GM12878 (cell line): ENCODE measurements around the gene GJA1. TPM values are rescaled to one million over a fixed set of nuclear protein-coding genes. Genes with fewer than 3 reads are reported as not detected.

Experiments used
- ATAC-seq: fragments of 200-7000 bp; cut with Tn5 transposase; 3 replicates; pipeline ENCODE4 v1.9.1; 2020; ENCODE audit warnings: mild to moderate bottlenecking, moderate library complexity
- BruUV-seq: library from RNA; stranded (reverse); fragments of 400-500 nt; replicated peaks from 2 replicates; lab custom pipeline; 2021; lab: Mats Ljungman, UMichigan
- CTCF ChIA-PET: fragments of 300-600 bp; sonication (Branson Sonifier 250); formaldehyde crosslinking; extraction: SDS; loops from one replicate; lab custom pipeline; 2021; ENCODE audit warnings: inconsistent platforms; lab: Yijun Ruan, JAX
- POLR2A ChIA-PET: fragments of 350-600 bp; formaldehyde crosslinking; extraction: SDS; loops from one replicate; lab custom pipeline; 2021; ENCODE audit warnings: inconsistent platforms; lab: Charles Lee
- RAD21 ChIA-PET: fragments of 300-600 bp; sonication (Branson Sonifier 250); formaldehyde crosslinking; loops from one replicate; lab custom pipeline; 2023; ENCODE audit warnings: antibody characterized with exemption; ENCODE audit not compliant: unreplicated experiment; lab: Charles Lee
- SMC1A ChIA-PET: fragments of 300-600 bp; sonication (Branson Sonifier 250); formaldehyde crosslinking; loops from one replicate; lab custom pipeline; 2023; ENCODE audit not compliant: unreplicated experiment, uncharacterized antibody; lab: Charles Lee
- DNase-seq: peaks from one replicate; pipeline ENCODE4 v3.0.0-alpha.2; 2011; ENCODE audit warnings: low read depth, low spot score
- FAIRE-seq: peaks from 3 replicates; lab custom pipeline; 2011; peaks lifted over from hg19 to GRCh38; lab: Jason Lieb, UNC
- H2AFZ ChIP-seq: 2 replicates; pipeline ENCODE4 v1.6.0; 2011; ENCODE audit warnings: low read depth, low read length, control low read depth; ENCODE audit not compliant: control insufficient read depth
- H3K27ac ChIP-seq: 2 replicates; pipeline ENCODE4 v1.5.1; 2011; ENCODE audit warnings: control low read depth; ENCODE audit not compliant: control insufficient read depth, insufficient read depth
- H3K27me3 ChIP-seq, 2 experiments: replicated peaks in 1 of 2; 2 replicates each; pipeline versions ENCODE4 v1.6.0 to v1.6.1; 2011; ENCODE audit warnings: low read length in 1 of 2; ENCODE audit not compliant: control insufficient read depth in 2 of 2, insufficient read depth in 2 of 2
- H3K36me3 ChIP-seq, 2 experiments: 2 replicates each; pipeline ENCODE4 v1.5.1; 2011; ENCODE audit warnings: low read length in 1 of 2; ENCODE audit not compliant: control insufficient read depth in 2 of 2, insufficient read depth in 2 of 2
- H3K4me1 ChIP-seq: 2 replicates; pipeline ENCODE4 v1.6.1; 2011; ENCODE audit warnings: mild to moderate bottlenecking, low read length, moderate library complexity, mixed read lengths; ENCODE audit not compliant: control insufficient read depth, insufficient read depth
- H3K4me2 ChIP-seq: 2 replicates; pipeline ENCODE4 v1.6.0; 2011; ENCODE audit warnings: control low read depth; ENCODE audit not compliant: control insufficient read depth, insufficient read depth
- H3K4me3 ChIP-seq: fragments of 200-600 bp; sonication (generic); 2 replicates; pipeline ENCODE4 v1.5.1; 2016
- H3K79me2 ChIP-seq: 2 replicates; pipeline ENCODE4 v1.6.0; 2011; ENCODE audit warnings: low read length; ENCODE audit not compliant: control insufficient read depth, insufficient read depth
- H3K9ac ChIP-seq: 2 replicates; pipeline ENCODE4 v1.8.0; 2011; ENCODE audit warnings: low read length, control low read depth, mixed read lengths; ENCODE audit not compliant: control insufficient read depth, insufficient read depth
- H3K9me3 ChIP-seq: replicated peaks from 3 replicates; pipeline ENCODE4 v1.5.1; 2011; ENCODE audit warnings: mild to moderate bottlenecking, low read length; ENCODE audit not compliant: control insufficient read depth, insufficient read depth
- H4K20me1 ChIP-seq: 2 replicates; pipeline ENCODE4 v1.6.0; 2011; ENCODE audit not compliant: control insufficient read depth, insufficient read depth
- CHD2 ChIP-seq: IDR thresholded peaks from 2 replicates; pipeline ENCODE4 v1.6.1; 2011; ENCODE audit warnings: low read depth, low read length, improper control_type of control experiment, borderline replicate concordance
- KAT2A ChIP-seq: conservative IDR thresholded peaks from 2 replicates; pipeline ENCODE4 v1.6.1; 2011; ENCODE audit warnings: low read depth, low read length; ENCODE audit not compliant: control insufficient read depth
- MTA3 ChIP-seq: IDR thresholded peaks from 2 replicates; pipeline ENCODE4 v1.6.1; 2012; ENCODE audit warnings: low read length, inconsistent platforms, borderline replicate concordance
- NKRF ChIP-seq: fragments of 450-650 bp; conservative IDR thresholded peaks from 2 replicates; pipeline ENCODE4 v1.6.1; 2017; ENCODE audit warnings: mild to moderate bottlenecking, moderate library complexity
- PAX8 ChIP-seq: fragments of 450-650 bp; IDR thresholded peaks from 2 replicates; pipeline ENCODE4 v1.6.1; 2017; ENCODE audit warnings: mild to moderate bottlenecking, moderate library complexity
- POLR2A ChIP-seq: IDR thresholded peaks from 2 replicates; pipeline ENCODE4 v1.6.1; 2011; ENCODE audit warnings: low read depth, mild to moderate bottlenecking, low read length
- REST ChIP-seq: IDR thresholded peaks from 2 replicates; pipeline ENCODE4 v1.6.1; 2012; ENCODE audit warnings: mild to moderate bottlenecking, low read depth, low read length
- SP1 ChIP-seq: IDR thresholded peaks from one replicate; pipeline ENCODE4 v1.6.1; 2011; ENCODE audit warnings: low read depth, low read length
- STAT3 ChIP-seq: IDR thresholded peaks from 2 replicates; pipeline ENCODE4 v1.6.1; 2011; ENCODE audit warnings: low read depth, low read length, improper control_type of control experiment
- SUZ12 ChIP-seq: fragments of 200-600 bp; sonication (generic); IDR thresholded peaks from one replicate; pipeline ENCODE4 v1.6.1; 2018; ENCODE audit warnings: antibody characterized with exemption, mild to moderate bottlenecking; ENCODE audit not compliant: unreplicated experiment
- TCF7 ChIP-seq: IDR thresholded peaks from 2 replicates; pipeline ENCODE4 v1.6.1; 2014; ENCODE audit warnings: antibody characterized with exemption, borderline replicate concordance
- ZNF687 ChIP-seq: fragments of 450-650 bp; IDR thresholded peaks from 2 replicates; pipeline ENCODE4 v1.6.1; 2017; ENCODE audit warnings: mild to moderate bottlenecking, moderate library complexity
- ZSCAN29 ChIP-seq: fragments of 450-650 bp; IDR thresholded peaks from 2 replicates; pipeline ENCODE4 v1.6.1; 2017; ENCODE audit warnings: mild to moderate bottlenecking, moderate library complexity
- WGBS: methylation state at CpG from one replicate; pipeline ENCODE4 v1.1.6; 2016; ENCODE audit warnings: low lambda C conversion rate; ENCODE audit not compliant: insufficient replicate concordance, insufficient coverage; ENCODE audit errors: missing lambda C conversion rate; 5-methylcytosine and 5-hydroxymethylcytosine counted together
- in situ Hi-C: fragments of 300-500 bp; cut with MboI; formaldehyde crosslinking; loops from 9 replicates; pipeline ENCODE4 v1.14.3; 2018; ENCODE audit warnings: mixed read lengths
- intact Hi-C: fragments of 100-400 bp; cut with micrococcal nuclease; formaldehyde crosslinking; loops from one replicate; pipeline ENCODE4 v1.14.2; 2022; ENCODE audit not compliant: unreplicated experiment
- polyA plus RNA-seq, 11 experiments: library from polyadenylated mRNA; depleted of rRNA in 4 of 11; unstranded in 6 of 11; stranded (reverse) in 5 of 11; fragments of >200 nt; fragmentation: Nextera tagmentation in 4 of 11; fragmentation: Illumina TruSeq in 1 of 11; extraction: Ambion mirVana in 4 of 11; extraction: Trizol in 1 of 11; gene quantifications; 1 replicate in 1 of 11; 2 replicates in 10 of 11; pipeline versions ENCODE4 v1.2.1 to v1.2.3, GENCODE V29; 2011 to 2016; ENCODE audit warnings: inconsistent platforms in 2 of 11, missing spikeins in 2 of 11, low read depth in 1 of 11
- total RNA-seq, 4 experiments: library from RNA; depleted of rRNA in 3 of 4; stranded (reverse); fragments of >200 nt in 3 of 4; fragmentation: Illumina TruSeq in 1 of 4; extraction: Trizol in 1 of 4; gene quantifications; 2 replicates each; pipeline versions ENCODE4 v1.2.1 to v1.2.3, GENCODE V29; 2013 to 2021

The GJA1 gene
- total and polyA plus RNA-seq, 10 of the 15 experiments (the other 5 are each of a cell fraction or from before 2014, with no cell fraction given), result 0.11 to 0.69 (median 0.11) TPM; not detected in 7

- H3K27me3 ChIP-seq, result no peaks in the 10 kb centered on the region
- TF ChIP-seq PAX8 (no peak), NKRF (no peak), CHD2 (no peak), MTA3 (no peak), SUZ12 (no peak), POLR2A (no peak), STAT3 (no peak), SP1 (no peak), ZSCAN29 (no peak), KAT2A (no peak), REST (no peak), TCF7 (no peak), ZNF687 (no peak)
- no peaks in the 10 kb centered on the region for H3K36me3 ChIP-seq
- no peaks in the 10 kb centered on the region for H4K20me1 ChIP-seq
- no peak overlapping the region for H3K4me2 ChIP-seq
- ChIA-PET RAD21 (no interaction called here), CTCF (no interaction called here), SMC1A (interaction anchor here (0.6 kb wide), 1 partner anchor 444 kb away, joined by 5 read pairs; no protein-coding TSS in a partner anchor), POLR2A (no interaction called here)
- no peak overlapping the region for H3K27ac ChIP-seq
- H3K79me2 ChIP-seq, result no peaks in the 10 kb centered on the region
- in situ Hi-C loops, result no loop called here
- no peak overlapping the region for H3K9ac ChIP-seq
- BruUV-seq, result no TSS peak
- H3K4me3 ChIP-seq, result no peak overlapping the region
- FAIRE-seq (no peak), ATAC-seq (no peak), DNase-seq (no peak)
- 41% methylated on average over 3 of the region's 3 CpGs for WGBS
- H2AFZ ChIP-seq, result no peak overlapping the region
- H3K9me3 ChIP-seq, result no peaks in the 10 kb centered on the region
- intact Hi-C loops, result no loop called here
- H3K4me1 ChIP-seq, result no peaks in the 10 kb centered on the region
Measured at GRCh38 chr6:121426686-121427085, 8.8 kb upstream of the GJA1 start.
